NCI-H2227 (cell line): ENCODE measurements around the gene SCNN1B.

Experiments
- DNase-seq: peaks from one replicate; lab custom pipeline; 2025; ENCODE audit not compliant: unreplicated experiment; lab: John Stamatoyannopoulos, UW

Gene SCNN1B

DNA sequence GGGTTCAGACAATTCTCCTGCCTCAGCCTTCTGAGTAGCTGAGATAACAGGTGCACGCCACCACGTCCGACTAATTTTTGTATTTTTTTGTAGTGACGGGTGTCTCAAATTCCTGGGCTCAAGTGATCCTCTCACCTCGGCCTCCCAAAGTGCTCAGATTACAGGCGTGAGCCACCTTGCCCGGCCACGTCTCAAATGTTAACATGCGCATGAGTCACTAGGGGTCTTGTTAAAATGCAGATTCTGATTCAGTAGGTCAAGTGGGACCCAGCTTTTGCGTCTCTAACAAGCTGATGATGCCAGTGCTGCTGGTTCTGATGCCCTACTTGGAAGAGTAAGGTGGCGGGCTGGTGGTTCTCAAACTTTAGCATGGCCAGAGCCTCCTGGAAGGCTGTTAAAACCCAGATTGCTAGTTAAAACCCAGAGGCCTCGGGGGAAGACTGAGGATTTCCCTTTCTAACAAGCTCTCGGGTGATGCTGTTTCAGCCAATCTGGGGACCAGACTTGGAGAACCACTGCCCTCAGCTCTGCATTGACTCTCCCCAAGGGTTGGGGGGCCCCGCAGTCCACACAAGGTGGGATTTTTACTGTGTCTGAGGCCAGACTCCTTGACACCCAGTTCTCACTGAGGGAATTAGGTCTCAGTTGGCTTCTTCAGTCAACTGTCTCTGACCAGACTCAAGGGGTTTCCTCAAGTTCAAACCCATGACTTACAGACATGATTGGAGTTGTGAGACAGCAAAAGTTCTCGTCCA, 17.9 kb downstream of the SCNN1B start:
- DNase-seq, result no peak

DNA sequence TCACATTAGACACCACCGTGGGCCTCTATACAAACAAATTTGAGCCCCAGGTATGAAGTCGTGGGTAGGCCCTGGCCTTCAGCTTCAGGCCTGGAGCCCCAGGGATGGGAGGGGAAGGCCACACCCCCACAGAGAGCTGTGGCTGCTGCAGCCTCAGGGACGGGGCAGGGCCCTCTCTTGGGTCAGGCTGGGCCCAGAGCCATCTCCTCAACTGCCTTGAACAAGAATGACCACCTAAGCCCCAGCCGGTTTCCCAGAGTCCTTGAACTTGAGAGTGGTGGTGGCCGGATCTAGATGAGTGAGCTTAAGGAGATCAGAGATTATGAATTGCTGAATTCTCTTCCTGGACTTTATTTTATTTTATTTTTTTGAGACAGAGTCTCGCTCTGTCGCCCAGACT, 18.6 kb downstream of the SCNN1B start:
- no peak for DNase-seq

- no peak for DNase-seq
Observed at GRCh38 chr16:23321206-23321875, 19.2 kb downstream of the SCNN1B start.

- no peak for DNase-seq
Observed at GRCh38 chr16:23323224-23324030, 21.3 kb downstream of the SCNN1B start.

DNA sequence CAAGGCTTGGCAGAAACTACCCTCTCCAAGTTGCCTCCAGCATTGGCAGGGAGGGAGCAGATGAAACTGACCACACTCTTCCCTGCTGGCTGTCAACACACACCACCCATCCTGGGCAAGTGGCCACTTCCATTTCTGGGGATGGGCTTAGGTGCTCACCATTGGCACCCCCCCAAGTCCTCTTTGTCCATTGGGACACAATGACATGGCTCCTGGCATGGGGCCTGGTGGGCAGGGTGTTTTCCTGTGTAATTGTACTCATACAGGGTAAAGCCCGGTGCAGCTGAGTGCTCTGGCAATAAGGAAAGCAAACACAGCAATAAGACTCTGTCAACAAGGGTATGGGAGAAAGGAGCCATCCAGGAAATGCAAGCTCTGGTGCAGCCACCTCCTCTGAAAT, 22.6 kb downstream of the SCNN1B start:
- DNase-seq, result no peak

- DNase-seq, result no peak
Observed at GRCh38 chr16:23327836-23328235, 25.7 kb downstream of the SCNN1B start.

DNA sequence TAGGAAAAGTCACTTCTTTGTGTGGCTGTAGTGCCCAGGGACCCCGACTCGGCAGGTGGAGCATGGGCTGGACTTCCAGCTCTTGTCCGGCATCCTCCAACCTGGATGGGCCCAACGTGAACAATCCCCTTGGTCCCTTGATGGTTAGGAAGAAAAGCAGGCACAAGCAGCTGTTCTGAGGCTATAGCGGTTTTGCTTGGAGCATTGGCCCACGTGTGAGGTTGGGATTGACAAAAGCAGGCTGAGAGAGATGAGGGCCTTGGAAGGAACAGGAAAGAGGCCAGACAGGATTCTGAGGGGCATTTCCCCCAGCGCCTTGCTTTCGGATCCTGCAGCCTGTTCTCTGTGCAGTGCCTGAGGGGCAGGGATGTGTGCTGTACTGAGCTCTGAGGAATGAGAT, 28.1 kb downstream of the SCNN1B start:
- no peak for DNase-seq

DNA sequence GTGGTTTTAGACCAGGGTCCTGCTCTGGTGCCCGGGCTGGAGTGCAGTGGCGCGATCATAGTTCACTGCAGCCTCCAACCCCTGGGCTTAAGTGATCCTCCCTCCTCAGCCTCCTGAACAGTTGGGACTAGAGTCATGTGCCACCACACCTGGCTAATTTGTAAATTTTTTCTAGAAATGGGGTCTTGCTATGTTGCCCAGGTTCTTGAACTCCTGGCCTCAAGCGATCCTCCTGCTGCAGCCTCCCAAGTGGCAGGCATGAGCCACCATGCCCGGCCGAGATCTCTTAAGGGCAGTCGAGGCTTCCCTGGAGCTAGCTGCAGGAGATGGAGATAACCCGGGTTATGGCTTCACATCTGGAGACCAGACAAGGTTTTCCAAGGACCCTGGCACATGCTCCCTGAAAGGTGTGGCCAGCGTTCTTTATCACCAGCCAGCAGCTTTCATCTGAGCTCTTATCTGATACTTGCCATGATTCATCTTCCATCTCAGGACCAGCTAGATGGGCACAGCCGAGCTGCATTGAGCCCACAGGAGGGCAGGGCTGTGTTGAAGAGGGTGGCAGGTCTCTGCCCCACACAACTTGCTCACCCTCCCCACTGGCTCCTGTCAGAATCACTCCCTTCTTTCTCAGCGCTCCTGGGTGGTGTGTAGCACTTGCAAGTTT, 28.6 kb downstream of the SCNN1B start:
- DNase-seq, result no peak

- DNase-seq, result no peak
Observed at GRCh38 chr16:23333034-23333579, 31.0 kb downstream of the SCNN1B start.

DNA sequence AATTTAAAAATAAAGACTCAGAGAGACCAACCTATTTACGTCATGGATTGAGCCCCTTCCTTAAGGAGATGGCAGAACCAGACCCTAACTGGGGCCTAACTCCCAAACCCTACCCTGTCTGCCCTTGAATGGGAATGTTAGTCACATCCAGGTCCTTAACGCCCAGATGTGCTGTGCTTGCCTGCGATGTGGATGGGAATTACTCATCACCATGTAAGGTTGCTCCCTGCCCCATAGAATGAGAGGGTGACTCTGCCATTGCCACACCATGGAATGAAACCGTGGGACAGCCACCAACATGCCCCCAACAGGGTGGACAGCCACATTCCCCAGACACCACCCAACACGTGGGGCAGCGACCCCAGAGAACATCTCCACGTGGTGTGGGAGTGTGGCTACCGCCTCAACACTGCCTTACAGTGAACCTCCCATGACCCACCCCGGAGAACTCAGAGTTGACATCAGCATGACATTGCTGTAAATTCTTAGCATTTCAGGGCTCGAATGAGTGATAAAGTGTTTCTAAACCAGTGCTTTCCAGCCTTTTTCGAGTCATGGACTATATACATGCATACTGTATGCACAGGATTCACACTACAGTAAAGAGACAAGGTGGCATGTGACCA, 31.8 kb downstream of the SCNN1B start:
- no peak for DNase-seq

- no peak for DNase-seq
Observed at GRCh38 chr16:23334457-23334853, 32.4 kb downstream of the SCNN1B start.

- DNase-seq, result no peak
Observed at GRCh38 chr16:23334950-23335349, 32.8 kb downstream of the SCNN1B start.

DNA sequence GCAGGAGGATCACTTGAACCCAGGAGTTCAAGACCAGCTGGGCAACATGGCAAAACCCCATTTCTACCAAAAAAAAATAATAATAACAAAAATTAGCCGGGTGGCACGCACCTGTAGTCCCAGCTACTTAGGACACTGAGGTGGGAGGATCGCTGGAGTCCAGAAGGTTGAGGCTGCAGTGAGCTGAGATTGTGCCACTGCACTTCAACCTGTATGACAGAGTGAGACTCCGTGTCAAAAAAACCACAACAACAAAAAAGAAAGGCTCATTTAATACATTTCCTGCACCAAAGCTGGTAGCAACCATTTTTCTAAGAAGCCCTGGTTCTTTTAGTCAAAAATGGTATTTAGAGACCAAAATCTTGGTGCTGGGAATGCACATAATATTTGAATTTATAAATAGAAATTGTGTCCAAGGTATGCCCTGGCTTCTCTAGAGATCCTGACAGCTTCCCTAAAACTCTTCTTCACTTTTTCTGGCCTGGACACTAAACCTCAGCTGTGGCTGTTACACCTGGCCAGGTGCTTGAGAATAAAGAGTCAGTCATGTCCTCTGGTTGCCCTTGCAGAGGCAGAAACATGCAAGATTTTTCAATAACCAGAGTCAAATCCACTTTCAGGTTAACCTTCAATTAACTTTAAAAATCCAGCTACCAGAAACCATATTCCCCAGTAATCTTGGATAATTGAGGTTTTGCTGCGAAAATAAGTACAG, 35.9 kb downstream of the SCNN1B start:
- DNase-seq, result no peak

- DNase-seq, result no peak
Observed at GRCh38 chr16:23339787-23340186, 37.7 kb downstream of the SCNN1B start.

DNA sequence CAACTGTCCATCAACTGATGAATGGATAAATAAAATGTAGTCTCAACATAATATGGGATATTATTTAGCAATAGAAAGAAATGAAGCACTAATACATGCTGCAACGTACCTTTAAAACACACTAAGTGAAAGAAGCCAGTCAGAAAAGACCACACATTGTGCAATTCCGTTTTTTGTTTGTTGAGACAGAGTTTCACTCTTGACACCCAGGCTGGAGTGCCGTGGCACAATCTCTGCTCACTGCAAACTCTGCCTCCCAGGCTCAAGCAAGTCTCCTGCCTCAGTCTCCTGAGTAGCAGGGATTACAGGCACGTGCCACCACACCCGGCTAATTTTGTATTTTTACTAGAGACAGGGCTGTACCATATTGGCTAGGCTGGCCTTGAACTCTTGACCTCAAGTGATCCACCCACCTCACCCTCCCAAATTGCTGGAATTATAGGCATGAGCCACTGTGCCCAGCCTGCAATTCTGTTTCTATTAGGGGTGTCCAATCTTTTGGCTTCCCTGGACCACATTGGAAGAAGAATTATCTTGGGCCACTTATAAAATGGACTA, 40.1 kb downstream of the SCNN1B start:
- no peak for DNase-seq

GRCh38 chr16:23343643-23344612, 41.8 kb downstream of the SCNN1B start:
- no peak for DNase-seq

DNA sequence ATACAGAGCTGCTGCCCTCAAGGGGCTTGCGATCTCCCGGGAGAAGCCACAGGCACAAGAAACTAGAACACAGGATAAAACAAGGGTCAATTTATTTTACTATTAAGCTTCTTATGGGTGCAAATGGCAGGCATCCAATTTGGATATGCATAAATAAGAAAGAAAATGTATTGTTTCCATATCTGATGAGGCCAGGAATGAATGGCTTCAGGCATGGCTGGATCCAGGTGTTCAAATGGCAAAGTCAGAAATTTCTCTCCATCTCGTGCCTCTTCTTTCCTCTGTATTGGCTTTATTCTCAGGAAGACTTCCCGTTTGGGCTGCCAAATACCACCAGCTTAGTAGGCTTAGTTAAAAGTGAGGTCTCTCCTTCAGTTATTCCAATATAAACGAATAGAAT, 43.1 kb downstream of the SCNN1B start:
- DNase-seq, result no peak
